ELR (cell line): ENCODE results near the gene LPXN.
A peak's percentile ranks its signal among the peaks of the same experiment; 100 is the strongest.

Experiments used
- DNase-seq: peaks from one replicate; pipeline ENCODE4 v3.0.0-alpha.2; 2015; ENCODE audit warnings: low read depth

LPXN gene

DNA sequence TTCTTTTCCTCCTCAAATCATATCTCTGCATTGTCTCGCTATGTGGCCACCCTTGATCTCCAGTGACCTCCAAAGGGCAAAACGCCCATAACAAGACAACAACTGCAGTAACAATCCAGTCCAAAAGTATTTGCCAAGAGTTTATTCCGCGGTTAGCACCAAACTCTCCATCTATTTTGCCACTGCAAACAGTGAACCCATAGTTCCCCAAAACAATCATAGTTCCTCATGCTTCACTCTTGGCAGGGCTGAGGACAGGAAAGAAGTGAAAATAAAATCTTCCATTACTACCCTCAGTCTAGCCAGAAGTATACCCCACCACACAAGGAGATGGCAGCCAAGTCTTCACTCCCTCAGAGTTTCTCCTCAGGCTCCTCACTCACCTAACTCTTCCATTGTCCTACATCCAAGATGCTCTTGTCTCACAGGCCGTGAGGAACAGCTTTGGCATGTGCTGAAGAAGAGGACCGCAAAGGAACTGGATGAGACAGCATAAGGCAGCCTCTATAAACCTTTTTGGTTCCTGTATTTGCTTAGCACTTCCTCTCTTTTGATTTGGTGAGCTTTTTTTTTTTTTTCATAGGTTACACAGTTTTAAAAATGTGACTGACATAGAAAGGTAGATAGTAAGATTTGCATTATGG lies at the start of gene LPXN:
Gene LPXN, minus strand, starts transcription at position 480 of the 644 bp plus-strand sequence. Its CDS starts 84 bp downstream, at position 396.
- DNase-seq = peak; percentile 90

DNA sequence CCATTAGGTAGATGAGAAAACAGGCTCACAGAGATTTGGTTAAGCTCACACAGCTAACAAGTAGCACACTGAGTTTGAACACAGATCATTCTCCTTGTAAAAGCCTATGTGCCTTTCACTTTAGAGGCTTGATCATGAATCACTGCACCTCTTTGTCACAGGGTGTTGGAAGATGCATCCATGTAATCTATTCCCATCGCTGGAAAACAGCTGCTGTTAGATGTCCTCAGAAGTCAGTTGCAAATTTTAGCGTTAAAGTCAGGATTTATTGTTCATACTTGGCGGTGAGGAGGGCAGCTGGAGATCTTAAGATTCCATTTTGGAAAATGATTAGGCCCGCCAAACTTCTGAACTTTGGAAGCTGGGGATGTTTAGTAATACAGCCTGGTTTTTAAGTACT lies 49.4 kb upstream of the LPXN start:
- peak; percentile 22 for DNase-seq

DNA sequence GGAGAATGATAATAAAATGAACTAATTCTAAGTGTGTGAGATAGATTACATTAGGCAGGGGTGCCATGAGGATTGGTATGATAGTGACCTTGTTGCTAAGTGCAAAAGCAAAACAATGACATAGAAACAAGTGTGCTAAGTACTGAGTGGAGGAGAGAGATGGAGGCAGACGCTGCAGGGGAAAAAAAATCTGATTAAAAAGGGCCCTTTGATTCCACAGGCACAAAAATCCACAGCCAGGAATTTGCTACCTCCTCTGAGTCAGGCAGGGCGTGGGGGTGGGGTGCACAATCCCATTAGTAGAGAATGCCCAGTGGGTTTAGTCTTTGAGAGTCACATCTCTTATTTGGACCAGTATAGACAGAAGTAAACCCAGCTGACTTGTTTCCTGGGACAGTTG lies 46.7 kb upstream of the LPXN start, which contains the start of gene CNTF:
Gene CNTF, plus strand, starts transcription at position 322 of the 400 bp plus-strand sequence. CDS start 88 bp downstream, outside the sequence.
- peak; percentile 17 for DNase-seq

DNA sequence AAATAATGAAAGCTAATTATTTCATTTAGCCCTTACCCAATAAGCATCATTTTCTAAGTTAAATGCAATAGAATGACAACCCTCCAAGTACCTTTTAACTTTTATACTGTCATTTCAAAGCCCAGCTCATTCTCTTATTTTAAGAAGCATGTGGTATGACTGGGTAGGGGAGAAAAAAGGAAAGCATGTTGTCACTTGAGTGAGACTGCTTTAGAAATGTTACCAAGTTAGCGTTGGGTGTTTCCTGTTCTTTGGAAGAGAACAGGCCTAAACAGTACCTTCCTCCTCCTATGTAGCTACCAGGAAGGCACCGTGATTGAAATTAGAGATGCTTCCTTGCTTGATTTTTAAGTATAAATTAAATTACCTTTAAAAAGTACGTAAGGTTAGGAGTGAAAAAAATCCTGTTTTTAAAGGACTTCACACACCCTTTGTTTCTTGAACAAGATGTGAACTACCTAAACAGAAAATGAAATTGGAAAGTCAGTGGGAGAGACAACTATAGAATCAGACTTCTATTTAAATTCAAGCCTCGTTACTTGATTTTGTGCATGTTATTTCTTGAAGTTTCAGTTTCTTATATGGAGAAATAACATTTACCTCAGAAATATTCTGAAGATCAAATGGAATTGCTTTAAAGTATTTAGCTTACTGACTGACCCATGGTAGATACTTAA lies 46.1 kb upstream of the LPXN start:
- DNase-seq = no peak

DNA sequence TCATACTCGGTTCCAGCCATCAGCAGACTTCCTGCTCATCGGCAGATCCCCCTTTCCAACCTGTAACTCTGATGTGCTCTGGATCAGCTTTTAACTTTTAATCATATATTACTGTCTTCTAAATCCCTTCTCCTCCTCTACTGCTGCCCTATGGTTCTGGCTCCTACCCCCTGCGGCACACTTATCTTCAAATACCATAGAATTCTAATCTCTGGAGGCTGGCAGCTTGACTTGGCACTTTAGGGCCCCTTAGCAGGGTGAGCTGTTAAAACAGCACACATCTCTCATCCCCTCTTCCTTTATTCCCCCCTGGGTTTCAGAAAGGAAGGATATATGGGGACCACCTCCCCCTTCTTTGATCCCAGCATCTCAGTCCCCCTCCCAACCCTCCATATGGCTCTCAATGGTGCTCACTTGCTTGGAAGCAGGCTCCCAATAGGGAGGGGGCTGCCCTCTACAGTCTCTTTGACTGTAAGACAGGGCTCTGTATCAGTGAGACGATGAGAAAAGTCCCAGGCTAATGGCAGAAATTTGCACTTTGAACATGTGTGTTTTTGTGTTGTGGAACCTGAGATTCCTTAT lies 42.4 kb upstream of the LPXN start:
- DNase-seq = no peak

DNA sequence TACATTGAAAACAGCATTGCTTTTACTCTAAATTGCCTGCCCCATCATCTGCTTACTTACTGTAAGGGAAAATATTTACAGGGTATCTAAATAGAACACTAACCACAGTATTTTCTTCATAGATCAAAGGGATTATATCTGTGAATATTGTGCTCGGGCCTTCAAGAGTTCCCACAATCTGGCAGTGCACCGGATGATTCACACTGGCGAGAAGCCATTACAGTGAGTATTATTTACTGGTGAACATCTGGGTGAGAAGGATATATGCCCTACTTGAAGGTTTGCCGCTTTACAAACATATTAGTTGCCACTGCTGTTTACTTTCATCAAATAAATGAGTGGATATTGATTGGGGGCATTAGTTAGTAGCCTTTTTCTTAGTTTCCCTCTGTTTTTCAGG lies 40.9 kb upstream of the LPXN start:
- peak; percentile 92 for DNase-seq

DNA sequence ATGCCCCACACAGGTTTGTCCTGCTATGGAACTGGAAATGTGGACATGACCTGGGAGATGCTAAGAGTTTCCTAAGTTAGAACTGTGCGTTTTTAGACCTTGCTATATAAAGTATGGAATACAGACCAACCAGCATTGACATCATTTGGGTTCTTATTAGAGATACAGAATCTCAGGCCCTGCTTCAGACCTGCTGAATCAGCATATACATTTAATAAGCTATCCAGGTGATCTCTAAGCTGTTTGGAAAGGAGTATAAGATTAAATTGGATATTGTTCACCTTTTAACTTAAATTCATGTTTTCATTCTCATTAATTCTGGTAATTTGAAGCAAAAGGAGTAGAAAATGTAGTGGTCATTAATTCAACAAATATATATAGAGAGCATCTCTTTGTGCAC lies 39.9 kb upstream of the LPXN start:
- DNase-seq = no peak

DNA sequence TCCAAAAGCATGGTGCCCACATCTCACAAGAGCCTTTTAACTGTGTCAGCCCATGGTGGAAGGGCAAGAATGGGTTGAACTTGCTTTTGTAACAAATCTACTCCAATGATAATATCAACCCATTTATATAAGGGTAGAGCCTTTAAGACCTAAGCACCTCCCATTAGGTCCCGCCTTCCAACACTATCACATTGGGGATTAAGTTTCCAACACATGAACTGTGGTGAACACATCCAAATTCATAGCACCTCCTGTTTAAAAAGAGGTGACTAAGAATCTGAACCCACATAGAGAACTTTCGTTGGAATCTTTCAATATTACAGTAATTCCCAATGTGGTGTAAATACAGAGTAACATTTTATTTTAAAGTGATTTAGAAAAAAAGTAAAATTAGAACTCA lies 37.6 kb upstream of the LPXN start:
- DNase-seq = no peak

DNA sequence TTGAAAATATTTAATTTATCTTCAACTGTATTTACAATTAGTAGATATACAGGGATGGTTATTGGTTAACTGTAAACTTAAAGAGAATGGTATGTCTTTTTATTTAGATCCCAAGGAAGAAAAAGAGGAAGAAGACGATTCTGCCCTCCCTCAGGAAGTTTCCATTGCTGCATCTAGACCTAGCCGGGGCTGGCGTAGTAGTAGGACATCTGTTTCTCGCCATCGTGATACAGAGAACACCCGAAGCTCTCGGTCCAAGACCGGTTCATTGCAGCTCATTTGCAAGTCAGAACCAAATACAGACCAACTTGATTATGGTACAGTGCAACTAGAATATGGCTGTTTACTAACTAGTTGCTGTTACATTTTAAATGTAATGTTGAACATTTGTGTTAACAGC lies 34.1 kb upstream of the LPXN start:
- DNase-seq = no peak

DNA sequence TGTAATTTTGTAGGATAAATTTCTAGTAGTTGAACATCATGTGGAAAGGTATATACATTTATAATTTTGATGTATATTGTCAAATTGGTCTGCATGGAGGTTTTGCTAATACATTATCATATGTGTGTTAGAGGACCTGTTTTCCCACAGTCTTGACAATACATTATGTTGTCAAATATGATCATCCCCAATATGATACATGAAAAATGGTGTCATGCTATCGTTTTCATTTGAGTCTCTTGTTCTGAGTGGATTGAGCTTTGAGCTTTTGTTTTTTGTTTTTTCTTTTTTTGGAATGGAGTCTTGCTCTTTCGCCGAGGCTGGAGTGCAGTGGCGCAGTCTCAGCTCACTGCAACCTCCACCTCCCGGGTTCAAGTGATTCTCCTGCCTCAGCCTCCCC lies 32.7 kb upstream of the LPXN start:
- no peak for DNase-seq

DNA sequence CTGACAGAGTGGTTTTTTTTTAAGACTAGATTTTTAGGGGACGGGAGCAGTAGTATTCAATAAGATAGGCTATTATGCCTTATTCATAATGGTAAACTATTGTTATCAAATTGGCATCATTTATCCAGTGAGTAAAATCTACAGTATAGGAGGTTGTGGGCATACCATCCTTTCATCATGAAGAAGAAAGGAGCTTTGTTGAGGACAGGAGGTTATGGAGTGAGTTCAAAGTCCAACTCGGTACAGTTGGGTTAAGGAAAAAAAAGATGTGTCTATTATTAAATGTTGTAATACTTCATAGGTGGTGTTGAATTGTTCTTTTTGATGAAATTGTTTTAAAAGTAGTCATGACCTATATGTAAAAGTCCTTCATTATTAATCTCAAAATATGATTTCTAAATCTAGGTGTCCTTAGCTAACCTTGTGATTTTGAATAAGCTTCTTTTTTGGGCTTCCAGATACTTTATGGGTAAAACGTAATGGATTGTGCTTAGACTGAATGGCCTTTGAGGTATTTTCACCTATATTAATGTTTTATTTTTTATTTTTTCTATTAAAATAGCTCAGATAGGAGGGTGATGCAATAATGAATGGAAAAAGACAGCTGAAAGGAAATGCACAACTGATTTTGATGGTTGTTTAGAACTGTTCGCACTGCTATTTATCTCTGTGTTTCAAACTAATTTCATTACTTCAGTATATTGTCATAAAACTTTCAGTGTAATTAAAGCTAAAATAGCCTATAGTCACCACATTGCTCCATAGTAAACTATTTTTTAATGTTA lies 31.5 kb upstream of the LPXN start:
- DNase-seq = no peak

DNA sequence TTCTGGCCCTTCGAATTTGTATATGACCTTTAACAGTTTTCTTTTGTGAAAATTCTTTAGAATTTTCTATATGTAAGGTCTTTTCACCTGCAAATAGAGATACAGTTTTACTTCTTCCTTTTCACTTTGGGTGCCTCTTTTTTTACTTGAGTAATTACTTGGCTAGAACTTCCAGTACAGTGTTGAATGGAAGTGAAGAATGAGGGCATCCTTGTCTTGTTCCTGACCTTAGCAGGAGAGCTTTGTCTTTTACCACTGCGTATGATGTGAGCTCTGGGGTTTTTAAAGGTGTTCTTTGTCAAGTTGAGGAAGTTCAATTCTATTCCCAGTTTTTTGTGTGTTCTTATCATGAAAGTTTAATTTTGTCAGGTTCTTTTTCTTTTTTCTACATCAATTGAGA lies 24.9 kb upstream of the LPXN start:
- DNase-seq = no peak

DNA sequence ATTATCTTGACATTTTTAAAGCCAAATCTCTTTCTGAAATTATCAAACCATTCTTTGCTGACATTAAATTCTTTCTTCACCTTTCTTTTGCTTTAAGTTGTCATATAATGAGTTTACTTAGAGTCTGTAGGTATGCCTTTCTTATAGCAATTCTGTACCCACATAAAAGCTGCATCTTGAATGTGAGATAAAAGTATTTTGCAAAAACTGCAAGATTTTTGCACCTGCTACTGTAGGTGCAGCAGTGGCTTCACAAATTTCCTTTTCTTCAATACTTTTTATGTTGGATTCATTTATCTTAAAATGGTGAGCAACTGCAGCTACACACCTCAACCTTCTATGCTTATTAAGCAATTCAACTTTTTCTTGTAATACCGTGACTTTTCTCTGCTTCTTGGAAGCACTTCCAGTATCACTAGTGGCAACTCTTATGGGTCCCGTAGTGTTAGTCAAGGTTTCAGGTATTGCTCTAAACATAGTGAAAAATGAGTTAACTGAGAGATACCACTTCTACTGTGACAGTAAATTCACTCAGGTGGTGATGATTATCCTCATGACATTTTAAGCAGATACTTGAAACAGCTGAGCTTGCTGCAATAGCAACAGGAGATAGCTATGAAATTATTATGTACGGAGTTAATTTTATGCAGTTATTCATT lies 22.0 kb upstream of the LPXN start:
- no peak for DNase-seq

DNA sequence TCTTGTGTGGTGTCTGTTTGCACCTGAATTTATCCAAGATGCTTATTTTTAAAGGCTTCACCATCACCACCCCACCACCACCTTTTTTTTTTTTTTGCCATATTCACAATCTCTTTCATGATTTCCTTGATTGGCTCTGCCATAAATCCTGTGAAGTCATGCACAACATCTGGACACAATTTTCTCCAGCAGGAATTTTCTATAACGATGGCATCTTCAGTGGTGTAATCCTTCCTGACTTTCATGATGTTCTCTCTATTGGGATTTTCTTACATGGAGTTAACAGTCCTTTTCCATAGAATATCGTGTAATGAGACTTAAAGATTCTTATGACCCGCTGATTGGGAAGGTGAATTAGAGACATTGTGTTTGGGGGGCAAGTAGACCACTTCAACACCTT lies 21.0 kb upstream of the LPXN start:
- no peak for DNase-seq

DNA sequence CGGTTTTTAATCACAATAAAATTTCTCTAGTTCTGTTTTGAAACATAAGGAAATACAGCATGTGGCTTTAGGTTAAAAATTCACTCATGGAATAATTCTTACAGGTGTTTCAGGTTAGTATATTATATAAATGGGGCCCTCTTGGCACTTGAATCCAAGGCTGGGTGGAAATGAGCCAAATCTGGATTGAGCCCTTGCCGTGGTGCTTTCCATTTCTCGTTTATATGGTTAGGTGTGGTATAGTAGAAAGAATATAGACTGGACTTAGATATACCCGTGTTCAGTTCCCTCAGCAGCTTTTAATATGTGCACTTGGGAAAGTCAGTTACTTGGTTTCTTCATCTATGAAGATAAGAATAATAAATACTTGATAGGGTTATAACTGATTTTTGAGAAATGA lies 19.2 kb upstream of the LPXN start:
- no peak for DNase-seq

DNA sequence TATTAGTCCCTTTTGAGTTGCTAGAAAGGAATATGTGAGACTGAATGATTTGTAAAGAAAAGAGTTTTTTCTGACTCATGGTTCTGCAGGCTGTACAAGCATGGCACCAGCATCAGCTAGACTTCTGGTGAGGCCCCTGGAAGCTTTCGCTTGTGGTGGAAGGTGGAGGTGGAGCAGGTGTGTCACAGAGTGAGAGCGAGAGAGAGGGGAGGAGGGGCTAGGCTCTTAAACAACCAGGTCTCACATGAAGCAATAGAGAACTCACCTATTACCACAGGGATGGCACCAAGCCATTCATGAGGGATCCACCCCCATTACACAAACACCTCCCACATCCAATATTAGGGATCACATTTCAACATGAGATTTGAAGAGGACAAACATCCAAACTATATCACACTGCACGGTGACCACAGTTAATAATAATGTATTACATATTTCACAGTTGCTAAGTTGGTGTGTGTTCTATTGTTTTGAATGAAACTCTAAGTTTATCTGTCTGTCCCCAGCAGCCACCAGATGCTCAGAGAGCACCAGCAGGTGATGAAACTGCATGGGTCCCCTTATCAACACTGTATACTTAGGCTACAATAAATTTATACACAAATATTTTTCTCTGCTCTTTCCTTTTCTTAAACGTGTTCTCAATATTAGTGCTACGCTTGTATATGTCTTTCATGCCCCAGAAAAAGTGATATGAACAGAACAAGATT lies 17.3 kb upstream of the LPXN start:
- no peak for DNase-seq

DNA sequence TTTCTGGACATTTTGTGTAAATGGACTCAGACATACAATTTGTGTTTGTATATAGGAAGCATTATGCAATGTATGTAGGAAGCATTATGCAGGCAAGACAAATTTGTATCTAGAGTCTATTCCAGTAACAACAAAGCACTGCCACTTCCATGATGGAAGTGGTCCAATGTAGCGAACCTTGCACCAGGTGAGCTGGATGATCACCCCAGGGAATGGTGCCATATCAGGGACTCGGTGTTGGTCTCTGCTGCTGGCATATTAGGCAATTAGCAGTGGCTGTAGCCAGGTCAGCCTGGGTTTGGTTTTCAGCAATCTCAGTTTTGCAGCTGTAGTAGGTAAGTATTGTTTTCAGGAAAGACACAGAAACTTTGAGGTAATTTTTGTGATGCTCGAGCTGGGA lies 16.0 kb upstream of the LPXN start:
- DNase-seq = no peak

DNA sequence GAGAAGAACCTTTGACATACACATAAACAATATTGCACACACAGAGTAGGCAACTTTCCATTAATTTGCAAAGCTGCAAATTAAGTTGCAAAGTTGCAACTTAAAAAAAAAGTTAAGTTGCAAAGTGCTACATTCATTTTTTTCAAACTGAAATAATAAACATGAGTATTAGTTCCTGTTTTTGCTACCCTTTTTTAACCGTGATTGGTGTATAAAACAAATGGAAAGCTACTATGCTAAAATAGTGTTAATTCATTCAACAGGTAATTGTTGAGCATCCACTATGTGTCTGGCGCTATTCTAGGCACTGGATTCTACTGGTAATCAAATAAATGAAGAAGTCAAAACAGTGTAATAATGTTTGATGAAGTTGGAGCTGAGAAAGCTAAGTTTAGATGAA lies 11.3 kb upstream of the LPXN start:
- DNase-seq = no peak

DNA sequence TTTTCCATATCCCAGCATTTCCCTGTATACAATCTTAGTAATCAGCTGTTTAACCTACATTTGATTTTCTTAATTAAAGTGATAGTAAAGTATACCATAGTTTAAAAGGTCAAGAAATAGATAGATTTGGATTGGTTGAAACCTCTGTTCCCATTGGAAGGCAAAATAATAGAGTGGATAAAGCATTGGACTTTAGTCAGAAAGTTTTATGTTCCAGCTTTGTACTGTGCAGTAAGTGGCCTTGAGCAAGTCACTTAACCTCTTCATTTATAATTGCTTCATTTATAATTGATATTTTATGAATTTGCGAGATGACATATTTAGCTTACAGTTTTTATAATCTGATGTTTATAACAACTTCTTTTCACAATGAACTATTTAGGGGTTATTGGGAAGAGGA lies 6.8 kb upstream of the LPXN start:
- no peak for DNase-seq

DNA sequence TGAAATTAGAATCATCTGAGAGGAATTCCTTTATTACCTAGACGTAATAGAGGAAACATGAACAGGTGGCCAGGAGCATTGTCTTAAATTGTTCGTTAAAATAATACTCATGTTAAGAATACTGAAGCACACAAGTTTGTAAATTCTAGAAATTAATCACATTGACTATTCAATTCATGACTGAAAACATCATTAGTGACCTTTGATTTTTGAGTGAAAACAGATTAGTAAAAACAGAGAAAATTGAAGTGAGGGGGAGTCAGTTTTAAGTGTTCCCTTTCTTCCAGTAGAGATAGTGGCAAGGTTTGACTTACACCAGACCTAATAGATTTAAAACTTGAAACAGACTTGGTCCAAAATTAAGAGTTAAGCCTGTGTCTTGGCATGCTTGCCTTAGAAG lies 4.7 kb upstream of the LPXN start:
- no peak for DNase-seq
